ENCODE results near the gene TAB2.
A peak's percentile ranks its signal among the peaks of the same experiment; 100 is the strongest.

The TAB2 gene

DNA sequence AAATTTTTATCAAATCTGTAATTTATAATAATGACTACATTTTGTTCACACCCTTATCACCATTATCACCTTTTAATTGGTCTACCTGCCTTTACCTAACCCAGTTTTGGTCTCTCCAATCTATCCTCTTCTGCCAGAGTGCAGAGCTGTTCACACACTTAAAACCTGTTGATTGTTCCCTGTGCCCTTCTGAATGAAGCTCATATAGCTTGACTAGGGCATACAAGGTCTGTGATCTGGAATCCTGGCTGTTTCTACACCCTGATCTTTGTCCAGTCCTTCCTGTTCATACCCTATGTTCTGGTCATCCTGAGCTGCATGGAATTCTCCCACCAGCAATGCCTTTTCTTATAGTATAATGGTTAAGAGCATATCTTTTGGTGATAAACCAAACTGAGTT, 53.6 kb downstream of the TAB2 start:
- no peak for DNase-seq (ENCODE audit: low read depth)

DNA sequence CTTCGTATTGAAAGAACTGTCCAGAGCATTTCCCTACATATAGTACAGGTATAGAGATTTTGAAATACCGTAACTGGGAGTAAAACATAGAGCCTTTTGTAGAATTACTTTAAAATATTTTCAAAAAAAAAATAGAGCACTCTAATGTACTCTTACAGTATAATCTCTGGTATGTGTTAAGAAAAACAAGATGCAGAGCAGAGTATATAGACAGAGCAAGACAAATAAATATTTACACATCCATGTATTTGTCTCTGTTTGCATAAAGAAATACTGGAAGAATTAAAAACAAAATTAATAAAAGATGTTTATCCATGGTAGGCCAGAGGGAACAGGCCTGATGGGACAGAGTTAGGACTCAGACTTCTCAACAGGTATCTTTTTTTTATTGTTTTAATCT, 54.5 kb downstream of the TAB2 start:
- no peak for DNase-seq (ENCODE audit: low read depth)

DNA sequence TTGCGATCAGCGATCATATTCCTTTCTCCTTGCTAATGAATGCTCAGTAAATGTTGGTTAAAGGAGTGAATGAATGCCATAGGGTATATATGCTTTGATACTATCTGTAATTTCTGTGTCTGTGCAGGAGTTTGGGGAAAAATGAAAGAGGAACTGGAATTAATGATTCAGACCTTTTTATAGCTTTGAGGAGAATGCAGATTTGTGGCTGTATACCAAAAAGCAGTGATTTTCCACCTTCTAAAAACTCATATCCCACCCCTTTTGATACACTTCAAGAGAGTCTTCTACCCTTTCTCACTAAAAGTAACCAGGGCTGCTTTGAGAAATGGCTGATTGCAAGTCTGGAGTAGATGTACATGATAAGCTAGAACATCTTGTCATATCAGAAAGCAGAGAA, 56.0 kb downstream of the TAB2 start:
- DNase-seq (ENCODE audit: low read depth): no peak

DNA sequence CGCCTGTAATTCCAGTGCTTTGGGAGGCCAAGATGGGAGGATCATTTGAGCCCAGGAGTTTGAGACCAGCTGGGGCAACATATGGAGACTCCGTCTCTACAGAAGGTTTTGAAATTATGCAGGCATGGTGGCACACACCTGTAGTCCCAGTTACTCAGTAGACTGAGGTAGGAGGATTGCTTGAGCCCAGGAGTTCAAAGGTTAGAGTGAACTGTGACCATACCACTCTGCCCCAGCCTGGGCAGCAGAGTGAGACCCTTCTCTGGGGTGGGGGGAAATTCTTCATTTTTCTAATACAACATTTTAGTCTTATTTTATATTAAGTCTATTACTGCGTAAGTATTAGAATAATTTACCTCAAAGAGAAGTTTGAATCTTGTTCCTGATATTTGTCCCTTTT, 62.5 kb downstream of the TAB2 start:
- DNase-seq (ENCODE audit: low read depth): no peak

DNA sequence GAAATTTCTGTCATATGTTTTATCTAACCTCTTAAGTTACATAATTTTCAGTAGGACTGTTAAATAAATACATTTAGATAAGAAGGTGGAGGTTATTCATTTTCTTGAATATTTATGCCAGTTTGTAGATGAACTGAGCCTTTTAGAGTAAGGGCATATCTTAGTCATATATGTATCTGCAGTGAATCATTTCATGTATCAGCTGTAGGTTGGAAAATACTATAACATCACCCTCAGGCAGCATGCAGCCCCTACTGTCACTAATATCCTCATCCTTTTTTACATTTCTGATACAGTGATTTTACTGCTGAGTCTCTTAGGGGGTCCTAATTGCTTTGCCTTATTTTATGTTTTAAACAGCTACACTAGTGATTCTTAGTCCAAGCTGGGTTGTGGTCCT, 63.0 kb downstream of the TAB2 start:
- DNase-seq (ENCODE audit: low read depth): no peak

DNA sequence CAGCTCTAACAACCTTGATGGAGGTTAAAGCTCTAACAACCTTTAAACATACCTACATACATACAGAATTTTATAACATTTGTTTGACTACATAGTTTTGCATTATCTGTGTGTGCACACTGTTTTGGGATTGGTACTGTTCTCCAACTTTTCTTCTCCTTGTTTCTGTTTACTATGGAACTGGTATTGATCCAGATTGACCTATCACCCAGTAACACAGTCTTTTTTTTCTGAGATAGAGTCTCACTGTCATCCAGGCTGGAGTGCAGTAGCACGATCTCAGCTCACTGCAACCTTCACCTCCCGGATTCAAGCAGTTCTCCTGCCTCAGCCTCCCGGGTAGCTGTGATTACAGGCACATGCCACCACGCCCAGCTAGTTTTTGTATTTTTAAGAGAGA, 65.9 kb downstream of the TAB2 start:
- DNase-seq (ENCODE audit: low read depth): no peak

DNA sequence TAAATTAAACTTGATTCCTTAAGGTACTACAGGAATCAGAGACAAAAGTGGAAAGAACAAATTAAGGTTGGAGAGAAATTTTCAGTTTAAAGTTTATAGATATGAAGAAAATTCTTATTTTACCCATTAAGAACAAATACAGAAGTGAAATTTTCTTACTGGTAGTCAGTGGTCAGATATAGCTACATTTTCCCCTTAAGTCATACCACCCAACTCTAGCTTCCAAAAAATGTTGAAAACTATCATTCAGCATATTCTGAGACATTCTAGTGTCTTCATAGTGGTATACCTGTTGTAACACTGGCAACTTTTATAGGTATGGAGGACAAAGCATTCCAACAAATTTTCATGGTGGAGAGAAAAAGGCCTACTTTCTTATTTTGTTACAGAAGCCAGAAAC, 67.0 kb downstream of the TAB2 start:
- no peak for DNase-seq (ENCODE audit: low read depth)

DNA sequence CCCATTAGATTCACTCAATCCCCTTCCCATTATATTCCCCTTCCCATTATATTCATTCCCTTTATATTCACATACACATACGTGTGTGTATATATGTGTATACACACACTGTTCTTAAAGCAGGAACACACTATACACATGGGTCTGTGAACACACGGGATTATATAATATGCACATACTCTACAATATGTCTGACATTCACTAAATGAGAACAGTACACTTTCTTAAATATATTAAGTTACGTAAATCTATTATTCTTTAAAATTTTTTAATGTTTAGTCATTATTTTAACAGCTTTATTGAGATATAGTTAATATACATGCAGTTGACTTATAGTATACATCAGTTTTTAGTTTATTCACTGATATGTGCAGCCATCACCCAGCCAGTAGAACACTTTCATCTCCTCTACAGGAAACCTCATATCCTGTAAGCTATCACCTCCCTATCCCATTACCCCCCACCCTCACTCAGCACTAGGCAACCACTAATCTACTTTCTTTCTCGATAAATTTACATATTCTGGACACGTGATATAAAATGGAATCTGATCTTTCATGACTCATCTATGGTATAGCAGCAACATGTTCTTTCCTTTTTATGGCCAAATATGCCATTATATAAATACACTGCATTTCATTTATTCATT, 68.6 kb downstream of the TAB2 start:
- no peak for DNase-seq (ENCODE audit: low read depth)

DNA sequence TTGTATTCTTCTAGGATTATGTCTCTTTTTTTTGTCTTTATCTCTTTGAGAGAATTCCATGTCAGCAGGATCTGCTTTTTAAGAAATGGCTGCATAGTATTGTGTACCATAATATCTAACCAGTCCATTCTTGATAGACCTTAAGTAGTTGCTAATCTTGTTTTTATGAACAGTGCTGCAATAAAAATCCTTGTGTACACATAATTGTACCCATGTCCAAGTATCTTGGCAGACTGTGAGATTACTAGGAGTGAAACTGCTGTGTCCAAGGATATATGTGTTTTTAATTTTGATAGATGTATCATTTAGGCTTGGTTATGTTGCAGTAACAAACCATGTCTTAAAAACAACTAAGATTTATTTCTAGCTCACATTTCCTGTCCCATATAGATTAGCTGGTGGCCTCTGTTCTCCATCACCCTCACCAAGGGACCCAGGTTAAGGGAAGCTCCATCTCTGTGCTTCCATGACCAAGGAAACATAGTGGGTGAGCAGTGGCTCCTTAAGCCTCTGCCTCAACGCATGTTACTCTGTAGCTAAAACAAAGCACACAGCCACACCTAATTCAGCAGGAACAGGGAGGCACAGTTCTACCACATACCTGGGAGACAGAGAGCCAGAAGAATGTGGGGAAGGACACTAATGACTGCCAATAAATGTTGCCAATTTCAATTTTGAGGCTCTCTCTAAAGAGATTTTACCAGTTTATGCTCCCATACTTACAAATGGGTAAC, 70.4 kb downstream of the TAB2 start:
- peak; percentile 20 for DNase-seq (ENCODE audit: low read depth)

DNA sequence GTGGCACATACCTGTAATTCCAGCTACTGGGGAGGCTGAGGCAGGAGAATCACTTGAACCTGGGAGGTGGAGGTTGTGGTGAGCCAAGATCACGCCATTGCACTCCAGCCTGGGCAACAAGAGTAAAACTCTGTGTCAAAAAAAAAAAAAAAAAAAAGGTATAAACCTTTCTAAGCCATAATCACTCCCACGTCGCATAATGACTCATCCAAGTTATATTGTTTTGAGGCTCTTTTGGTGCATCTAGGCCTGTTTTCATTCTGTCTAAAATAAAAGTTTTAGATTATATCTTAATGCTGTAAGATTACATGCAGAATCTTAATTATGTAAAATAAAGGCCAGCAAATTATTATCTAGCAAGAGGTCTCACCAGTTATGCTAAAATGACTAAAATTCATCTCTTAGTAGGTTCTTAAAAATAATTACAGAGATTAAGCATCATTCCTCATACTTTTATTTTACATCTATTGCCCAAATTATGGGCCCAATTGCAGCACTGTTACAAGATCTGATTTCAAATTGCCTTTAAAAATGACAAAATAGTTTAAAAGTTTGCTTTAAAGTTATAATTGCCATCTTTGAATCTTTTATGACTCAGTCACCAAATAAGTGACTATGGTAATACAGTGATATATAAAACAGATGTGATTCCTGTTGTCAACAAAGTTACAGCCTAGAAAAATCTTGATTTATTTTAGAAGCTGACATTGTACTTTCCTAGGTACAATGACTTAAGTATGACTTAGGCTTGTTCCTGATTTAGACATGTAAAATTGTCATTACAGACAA, 72.2 kb downstream of the TAB2 start:
- peak; percentile 53 for DNase-seq (ENCODE audit: low read depth)

DNA sequence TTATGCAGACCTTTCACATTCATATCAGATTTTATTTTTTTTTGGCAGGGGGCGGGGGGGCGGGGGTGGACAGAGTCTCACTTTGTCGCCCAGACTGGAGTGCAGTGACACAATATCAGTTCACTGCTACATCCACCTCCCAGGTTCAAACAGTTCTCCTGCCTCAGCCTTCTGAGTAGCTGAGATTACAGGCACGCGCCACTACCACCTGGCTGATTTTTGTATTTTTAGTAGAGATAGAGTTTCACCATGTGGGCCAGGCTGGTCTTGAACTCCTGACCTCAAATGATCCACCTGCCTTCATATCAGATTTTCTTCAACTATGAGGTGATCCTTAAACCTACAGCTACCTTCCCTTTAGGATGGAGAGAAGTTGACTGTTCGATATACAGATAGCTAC, 74.6 kb downstream of the TAB2 start:
- DNase-seq (ENCODE audit: low read depth): no peak

DNA sequence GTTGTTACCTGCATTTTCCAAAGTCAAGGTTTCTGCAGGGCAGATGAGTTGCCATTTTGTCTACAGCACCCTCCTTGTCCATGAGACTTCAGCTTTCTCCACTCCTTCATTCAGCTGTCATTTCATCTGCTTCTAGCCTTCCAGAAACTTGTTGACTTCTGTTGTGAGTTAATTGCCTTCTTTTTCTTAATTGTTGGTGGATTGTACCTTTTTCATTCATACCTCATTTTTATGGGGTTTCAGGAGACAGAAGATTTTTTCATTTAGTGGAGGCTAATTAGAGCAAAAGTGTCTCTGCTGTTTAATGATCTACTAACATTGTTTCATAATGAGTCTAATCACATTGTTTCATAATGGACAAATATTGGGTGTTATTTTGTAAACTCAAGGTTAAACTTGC, 75.0 kb downstream of the TAB2 start:
- no peak for DNase-seq (ENCODE audit: low read depth)

DNA sequence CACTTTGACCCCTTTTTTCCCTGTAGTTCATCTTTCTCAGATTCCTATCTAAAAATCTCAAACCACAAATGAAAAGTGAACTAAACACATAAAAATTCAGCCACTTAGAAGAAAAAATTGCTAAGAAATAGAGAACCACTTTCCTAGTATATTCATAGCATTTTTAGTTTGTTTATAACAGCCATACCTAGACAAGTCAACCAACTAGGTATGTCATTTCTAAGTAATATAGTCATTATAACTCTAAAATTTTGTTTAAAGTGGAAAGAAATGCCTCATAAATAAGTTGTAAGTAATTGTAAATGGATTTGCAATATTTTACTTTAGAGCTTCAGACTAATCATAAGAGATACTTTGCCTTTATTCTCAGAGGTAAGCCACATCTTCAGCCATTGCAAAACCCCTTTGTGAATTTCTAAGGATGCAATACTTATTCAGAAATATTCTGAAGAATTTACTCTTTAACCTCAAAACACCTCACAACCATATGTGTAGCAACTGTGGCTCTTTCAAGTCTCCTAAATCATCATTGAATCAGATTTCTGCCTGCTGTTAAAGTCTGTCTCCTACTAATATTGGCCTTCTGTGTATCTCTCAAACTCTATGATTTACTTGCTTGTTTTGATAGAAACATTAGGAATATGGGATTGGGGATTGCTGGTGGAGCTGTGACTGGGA, 75.6 kb downstream of the TAB2 start:
- DNase-seq (ENCODE audit: low read depth): no peak

DNA sequence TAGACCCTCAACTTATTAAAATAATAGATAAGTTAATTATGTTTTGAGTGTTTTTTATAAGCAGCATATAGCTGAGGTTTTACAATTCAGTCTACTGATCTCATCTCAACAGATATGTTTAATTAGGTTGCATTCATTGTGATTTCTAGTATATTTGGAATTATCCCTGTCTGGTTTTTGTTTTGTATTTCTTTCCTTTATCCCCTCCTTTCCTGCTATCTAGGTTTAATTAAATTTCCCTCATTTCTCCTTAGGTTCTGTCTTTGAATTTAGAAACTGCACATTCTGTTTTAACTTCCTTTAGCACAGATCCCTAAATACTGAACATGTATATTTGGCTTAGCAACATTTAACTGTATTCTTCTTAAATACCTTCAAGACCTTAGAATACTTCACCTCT, 77.7 kb downstream of the TAB2 start:
- no peak for DNase-seq (ENCODE audit: low read depth)

DNA sequence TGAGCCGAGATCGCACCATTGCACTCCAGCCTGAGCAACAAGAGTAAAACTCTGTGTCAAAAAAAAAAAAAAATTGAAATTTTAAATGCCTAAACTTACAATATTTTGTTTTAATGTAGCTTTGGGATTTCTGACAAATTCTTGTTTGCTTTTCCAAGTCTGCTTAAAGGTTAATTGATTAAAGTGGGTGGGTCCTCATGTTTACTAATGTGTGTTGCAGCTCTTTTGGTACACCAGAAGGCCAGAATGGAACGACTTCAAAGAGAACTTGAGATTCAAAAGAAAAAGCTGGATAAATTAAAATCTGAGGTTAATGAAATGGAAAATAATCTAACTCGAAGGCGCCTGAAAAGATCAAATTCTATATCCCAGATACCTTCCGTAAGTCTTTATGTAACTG, 79.9 kb downstream of the TAB2 start:
- no peak for DNase-seq (ENCODE audit: low read depth)

DNA sequence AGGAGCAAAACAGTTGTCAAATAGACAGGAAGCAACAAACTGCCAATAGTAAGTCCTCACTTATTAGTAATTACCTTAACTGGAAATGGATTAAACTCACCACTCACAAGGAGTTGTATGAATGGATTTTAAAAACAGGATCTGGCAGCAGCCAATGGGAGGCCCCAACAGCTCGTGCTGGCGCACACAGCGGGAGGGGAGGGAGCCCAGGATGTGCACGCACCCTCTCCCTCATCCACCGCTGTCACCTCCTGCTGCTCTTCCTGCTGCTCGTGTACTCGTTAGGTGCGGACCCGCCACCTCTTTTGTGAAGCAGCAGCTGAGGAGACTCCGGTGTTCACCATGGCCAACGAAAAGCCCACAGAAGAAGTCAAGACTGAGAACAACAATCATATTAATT, 82.5 kb downstream of the TAB2 start, which contains the start of gene SUMO4:
SUMO4 (plus strand) TSS at position 213 of the 400 bp plus-strand sequence; CDS start at position 343, 130 bp downstream.
- DNase-seq (ENCODE audit: low read depth): no peak

DNA sequence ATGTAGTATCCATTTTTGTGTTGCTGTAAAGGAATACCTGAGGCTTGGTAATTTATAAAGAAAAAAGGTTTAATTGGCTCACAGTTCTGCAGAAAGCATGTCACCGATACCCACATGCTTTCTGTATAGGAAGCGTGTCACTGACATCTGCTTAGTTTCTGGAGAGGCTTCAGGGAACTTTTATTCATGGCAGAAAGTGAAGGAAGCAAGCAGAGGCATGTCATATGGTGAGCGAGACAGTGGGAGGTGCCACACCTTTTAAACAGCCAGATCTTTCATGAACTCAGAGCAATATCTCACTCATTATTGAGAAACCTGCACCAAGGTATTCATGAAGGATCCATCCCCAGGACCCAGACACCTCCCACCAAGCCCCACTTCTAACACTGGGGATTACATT, 86.0 kb downstream of the TAB2 start:
- no peak for DNase-seq (ENCODE audit: low read depth)

DNA sequence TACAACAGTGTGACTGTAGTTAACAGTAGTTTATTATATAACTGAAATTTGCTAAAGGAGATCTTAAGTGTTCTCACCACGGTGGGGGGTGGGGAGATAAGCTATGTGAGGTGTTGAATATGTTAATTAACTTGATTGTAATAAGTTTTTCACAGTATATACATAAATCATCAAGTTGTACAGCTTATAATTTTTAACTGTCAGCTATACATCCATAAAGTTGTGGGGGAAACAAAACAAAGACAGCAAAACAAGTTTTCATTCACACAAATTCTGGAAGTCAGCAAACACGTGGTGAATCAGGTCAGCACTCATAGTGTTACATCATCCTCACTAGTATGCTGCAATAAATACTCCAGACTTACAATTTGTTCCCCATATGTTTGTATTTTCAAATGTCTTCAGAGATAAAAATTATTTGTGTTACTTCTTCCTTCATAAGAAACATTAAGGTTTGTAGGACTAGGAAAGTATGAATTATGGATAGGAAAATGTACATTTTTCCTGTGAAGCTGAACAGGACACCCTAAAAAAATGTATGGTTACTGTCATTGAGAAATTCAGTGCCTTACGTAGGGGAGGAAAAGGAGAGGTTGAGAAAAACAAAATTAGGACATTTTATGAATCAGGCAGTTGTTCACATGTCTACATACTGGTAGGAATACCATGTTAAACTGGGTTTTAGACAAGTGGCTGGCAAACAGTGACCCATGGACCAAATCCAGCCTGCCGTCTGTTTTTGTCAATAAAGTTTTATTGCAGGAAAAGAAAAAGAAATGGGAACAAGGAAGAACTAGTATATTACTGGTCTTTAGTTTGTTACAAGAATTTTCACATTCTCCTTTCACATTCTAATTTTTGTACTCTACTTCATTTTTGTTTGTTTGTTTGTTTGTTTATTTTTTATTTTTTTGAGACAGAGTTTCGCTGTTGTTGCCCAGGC, 88.6 kb downstream of the TAB2 start:
- peak; percentile 60 for DNase-seq (ENCODE audit: low read depth)

DNA sequence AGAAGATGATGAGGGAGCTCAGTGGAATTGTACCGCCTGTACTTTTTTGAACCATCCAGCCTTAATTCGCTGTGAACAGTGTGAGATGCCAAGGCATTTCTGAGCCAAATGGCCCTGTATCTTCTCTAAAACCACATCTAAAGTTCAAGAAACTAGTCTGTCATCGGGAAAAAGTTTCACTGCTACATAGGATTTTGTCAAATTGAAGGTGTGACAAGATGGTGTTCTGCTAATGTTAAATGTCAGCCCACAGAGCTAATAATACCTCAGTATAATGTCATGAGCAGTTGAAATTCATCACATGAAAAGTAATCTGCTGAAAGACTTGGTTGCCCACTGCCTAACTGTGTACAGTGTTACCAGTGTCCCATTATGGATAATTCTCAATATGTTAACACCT, 92.1 kb downstream of the TAB2 start:
- no peak for DNase-seq (ENCODE audit: low read depth)

DNA sequence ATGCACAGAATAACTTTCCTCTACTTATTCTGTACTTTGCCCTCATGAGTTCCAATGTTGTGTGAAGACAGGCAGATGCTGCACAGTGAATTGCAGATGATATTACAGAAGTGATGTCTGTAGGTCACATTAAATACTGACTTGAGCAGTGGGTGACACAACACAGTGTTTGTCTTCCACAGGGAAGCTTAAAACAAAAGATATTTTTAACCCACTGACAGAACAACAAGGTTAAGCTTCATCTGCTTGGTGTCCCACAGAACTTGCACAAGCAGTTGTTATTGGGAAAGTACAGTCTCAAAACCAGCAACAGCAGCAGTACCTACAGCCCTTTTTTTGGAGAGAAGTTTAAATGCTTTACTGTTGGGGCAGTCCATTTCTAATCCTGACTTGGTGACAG, 93.0 kb downstream of the TAB2 start:
- DNase-seq (ENCODE audit: low read depth): no peak

DNA sequence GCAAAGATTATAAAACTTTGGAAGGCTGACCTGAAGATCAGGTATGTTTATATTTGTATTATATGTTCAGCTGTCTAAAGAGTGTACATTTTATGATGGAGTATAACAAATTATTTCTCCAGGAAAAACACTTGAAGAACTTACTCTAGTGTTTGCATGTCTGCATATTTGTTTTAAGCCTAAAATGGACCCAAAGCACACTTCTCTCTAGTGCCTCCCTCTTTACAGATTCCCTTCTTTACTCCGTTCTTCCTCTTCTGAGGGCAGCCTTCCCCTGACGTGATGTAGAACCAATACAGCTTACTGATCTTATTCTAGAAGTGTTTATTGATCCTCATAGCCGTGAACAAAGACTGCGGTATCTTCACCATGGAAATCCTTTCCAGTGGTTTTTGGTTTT, 96.5 kb downstream of the TAB2 start:
- DNase-seq (ENCODE audit: low read depth): no peak

Data from fibroblast of gingiva (primary cell).